Naive thymus-derived CD4-positive, alpha-beta T cell (primary cell): ENCODE data around the gene IPO9. TPM values are rescaled to one million over a fixed set of nuclear protein-coding genes. Genes with fewer than 3 reads are reported as not detected.

Experiments
- ATAC-seq: fragments of 150-1000 bp; cut with Tn5 transposase; 2 replicates; pipeline ENCODE4 v1.10.0; 2021; ENCODE audit warnings: mild to moderate bottlenecking, moderate library complexity
- CTCF ChIA-PET: fragments of 350-600 bp; sonication (Branson Sonifier 250); formaldehyde crosslinking; loops from one replicate; lab custom pipeline; 2021; ENCODE audit warnings: antibody characterized with exemption; lab: Charles Lee
- POLR2A ChIA-PET: fragments of 350-600 bp; sonication (Branson Sonifier 250); formaldehyde crosslinking; loops from one replicate; lab custom pipeline; 2021; ENCODE audit warnings: antibody characterized with exemption, inconsistent platforms; lab: Charles Lee
- DNase-seq, 9 donors: peaks; one replicate each; pipeline versions ENCODE4 v3.0.0 to v3.0.0-alpha.2; 2020 to 2022; ENCODE audit warnings: mixed read lengths in 1 of 9
- H3K27ac ChIP-seq: one replicate; pipeline ENCODE4 v1.7.0; 2013; ENCODE audit warnings: mild to moderate bottlenecking, low read depth, low read length, moderate library complexity
- H3K27me3 ChIP-seq, 2 donors: one replicate each; pipeline ENCODE4 v1.7.0; 2013; ENCODE audit warnings: low read length in 2 of 2, mild to moderate bottlenecking in 2 of 2, moderate library complexity in 2 of 2; ENCODE audit not compliant: control insufficient read depth in 2 of 2, insufficient read depth in 2 of 2
- H3K36me3 ChIP-seq, 3 experiments: 1 replicate in 2 of 3; 2 replicates in 1 of 3; pipeline ENCODE4 v1.7.0; 2013; ENCODE audit warnings: low read length in 3 of 3, mild to moderate bottlenecking in 3 of 3, moderate library complexity in 1 of 3; ENCODE audit not compliant: insufficient read depth in 3 of 3, control insufficient read depth in 2 of 3
- H3K4me1 ChIP-seq, 2 donors: one replicate each; pipeline ENCODE4 v1.7.0; 2013; ENCODE audit warnings: low read length in 2 of 2, mild to moderate bottlenecking in 2 of 2, moderate library complexity in 1 of 2; ENCODE audit not compliant: control insufficient read depth in 2 of 2, insufficient read depth in 2 of 2
- H3K4me3 ChIP-seq: 2 replicates; pipeline ENCODE4 v1.7.0; 2013; ENCODE audit warnings: mild to moderate bottlenecking, low read length
- H3K9me3 ChIP-seq, 3 experiments: 1 replicate in 2 of 3; 2 replicates in 1 of 3; pipeline ENCODE4 v1.7.0; 2013; ENCODE audit warnings: low read length in 3 of 3; ENCODE audit not compliant: control insufficient read depth in 2 of 3
- H3K27ac Mint-ChIP-seq, 9 donors: one replicate each; pipeline ENCODE4 v1.8.0; 2020 to 2022; ENCODE audit warnings: mixed read lengths in 9 of 9, mild to moderate bottlenecking in 8 of 9, moderate library complexity in 5 of 9, inconsistent platforms in 2 of 9
- H3K27me3 Mint-ChIP-seq, 5 donors: one replicate each; pipeline ENCODE4 v1.8.0; 2021 to 2022; ENCODE audit warnings: mixed read lengths in 5 of 5, mild to moderate bottlenecking in 1 of 5
- H3K36me3 Mint-ChIP-seq, 5 donors: one replicate each; pipeline ENCODE4 v1.8.0; 2020 to 2022; ENCODE audit warnings: mixed read lengths in 5 of 5, mild to moderate bottlenecking in 3 of 5, inconsistent platforms in 1 of 5
- H3K4me1 Mint-ChIP-seq, 7 donors: one replicate each; pipeline ENCODE4 v1.8.0; 2020 to 2022; ENCODE audit warnings: mixed read lengths in 7 of 7, mild to moderate bottlenecking in 3 of 7, inconsistent platforms in 1 of 7
- H3K4me3 Mint-ChIP-seq, 10 donors: one replicate each; pipeline ENCODE4 v1.8.0; 2020 to 2022; ENCODE audit warnings: mild to moderate bottlenecking in 10 of 10, mixed read lengths in 10 of 10, moderate library complexity in 6 of 10, inconsistent platforms in 2 of 10
- H3K9me3 Mint-ChIP-seq, 11 donors: one replicate each; pipeline ENCODE4 v1.8.0; 2020 to 2022; ENCODE audit warnings: mixed read lengths in 11 of 11, mild to moderate bottlenecking in 4 of 11, inconsistent platforms in 1 of 11, moderate library complexity in 1 of 11
- intact Hi-C, 2 donors: fragments of 100-400 bp; cut with micrococcal nuclease; formaldehyde crosslinking; loops; one replicate each; pipeline ENCODE4 v1.15.1; 2023
- polyA plus RNA-seq, 2 donors: library from polyadenylated mRNA; unstranded; fragments of 300-500 nt; fragmentation: Illumina TruSeq; gene quantifications; one replicate each; pipeline ENCODE4 v1.2.3, GENCODE V29; 2021
- total RNA-seq, 6 experiments: library from RNA in 5 of 6; stranded (reverse) in 5 of 6; gene quantifications; 1 replicate in 5 of 6; 2 replicates in 1 of 6; pipeline ENCODE4 v1.2.3 and lab custom pipeline; 2021 to 2026

IPO9 gene
- total and polyA plus RNA-seq, 7 experiments from 2014 or later: 20.8 to 55.3 (median 29.8) TPM

DNA sequence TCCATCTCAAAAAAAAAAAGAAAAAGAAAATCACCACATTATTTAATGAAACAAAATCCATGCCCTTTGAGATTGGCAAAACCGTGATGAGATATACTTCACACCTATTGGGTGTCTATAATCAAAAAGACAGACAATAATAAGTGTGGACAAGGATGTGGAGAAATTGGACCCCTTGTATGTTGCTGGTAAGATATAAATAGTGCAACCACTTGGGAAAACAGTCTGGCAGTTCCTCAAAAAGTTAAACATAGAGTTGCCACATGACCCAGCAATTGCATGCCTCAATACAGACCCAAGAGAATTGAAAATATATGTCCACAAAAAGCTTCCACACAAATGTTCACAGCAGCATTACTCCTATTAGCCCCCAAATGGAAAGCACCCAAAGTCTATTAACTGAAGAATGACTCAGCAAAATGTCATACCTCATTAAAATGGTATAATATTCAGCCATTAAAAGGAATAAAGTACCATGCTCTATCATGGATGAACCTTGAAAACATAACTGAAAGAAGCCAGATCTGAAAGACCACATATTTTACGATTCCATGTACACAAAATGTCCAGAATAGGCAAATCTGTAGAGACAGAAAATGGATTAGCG lies 93.1 kb downstream of the IPO9 start:
- Mint-ChIP-seq H3K4me3 (no peak overlapping the region), H3K27ac (no peak overlapping the region), H3K9me3 (peaks cover 0 to 4% (median 0%) of the 10 kb centered on the region in 11 donors), H3K27me3 (peaks cover 0 to 21% (median 9%) of the 10 kb centered on the region in 5 donors), H3K4me1 (no peaks in the 10 kb centered on the region), H3K36me3 (no peaks in the 10 kb centered on the region)
- Histone ChIP-seq H3K36me3 (no peaks in the 10 kb centered on the region), H3K4me1 (no peaks in the 10 kb centered on the region), H3K27me3 (no peaks in the 10 kb centered on the region), H3K9me3 (no peaks in the 10 kb centered on the region), H3K4me3 (no peak overlapping the region), H3K27ac (no peak overlapping the region)
- intact Hi-C loops: no loop called here
- no peak for DNase-seq
- ATAC-seq: no peak
- ChIA-PET CTCF (interaction anchor here (0.5 to 0.6 kb wide), 2 partner anchors 12 to 432 kb away, joined by 3 read pairs; no protein-coding TSS in a partner anchor), POLR2A (no interaction called here)

DNA sequence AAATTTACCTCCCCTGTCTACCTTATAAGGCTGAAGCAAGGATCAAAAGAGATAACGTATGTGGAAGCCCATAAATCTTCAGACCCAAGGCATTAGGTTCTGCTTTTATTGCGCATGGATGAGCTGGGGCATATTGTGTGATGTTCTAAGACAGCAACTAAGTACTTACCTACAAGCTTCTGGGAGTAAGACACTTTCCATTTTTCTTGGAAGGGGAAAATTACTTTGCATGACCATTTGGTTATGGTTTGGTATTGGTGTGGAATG lies 96.3 kb downstream of the IPO9 start:
- ChIA-PET CTCF (interaction anchor here (0.9 kb wide), 1 partner anchor 19 kb away, joined by 3 read pairs; no protein-coding TSS in a partner anchor), POLR2A (no interaction called here)
- Histone ChIP-seq H3K27ac (no peak overlapping the region), H3K4me3 (no peak overlapping the region), H3K4me1 (no peaks in the 10 kb centered on the region), H3K9me3 (no peaks in the 10 kb centered on the region), H3K27me3 (no peaks in the 10 kb centered on the region), H3K36me3 (no peaks in the 10 kb centered on the region)
- intact Hi-C loops: no loop called here
- Mint-ChIP-seq H3K36me3 (no peaks in the 10 kb centered on the region), H3K4me1 (no peaks in the 10 kb centered on the region), H3K9me3 (peaks cover 0 to 4% (median 0%) of the 10 kb centered on the region in 11 donors), H3K4me3 (no peak overlapping the region), H3K27me3 (peaks cover 0 to 17% (median 7%) of the 10 kb centered on the region in 5 donors), H3K27ac (no peak overlapping the region)
- DNase-seq: no peak
- no peak for ATAC-seq

DNA sequence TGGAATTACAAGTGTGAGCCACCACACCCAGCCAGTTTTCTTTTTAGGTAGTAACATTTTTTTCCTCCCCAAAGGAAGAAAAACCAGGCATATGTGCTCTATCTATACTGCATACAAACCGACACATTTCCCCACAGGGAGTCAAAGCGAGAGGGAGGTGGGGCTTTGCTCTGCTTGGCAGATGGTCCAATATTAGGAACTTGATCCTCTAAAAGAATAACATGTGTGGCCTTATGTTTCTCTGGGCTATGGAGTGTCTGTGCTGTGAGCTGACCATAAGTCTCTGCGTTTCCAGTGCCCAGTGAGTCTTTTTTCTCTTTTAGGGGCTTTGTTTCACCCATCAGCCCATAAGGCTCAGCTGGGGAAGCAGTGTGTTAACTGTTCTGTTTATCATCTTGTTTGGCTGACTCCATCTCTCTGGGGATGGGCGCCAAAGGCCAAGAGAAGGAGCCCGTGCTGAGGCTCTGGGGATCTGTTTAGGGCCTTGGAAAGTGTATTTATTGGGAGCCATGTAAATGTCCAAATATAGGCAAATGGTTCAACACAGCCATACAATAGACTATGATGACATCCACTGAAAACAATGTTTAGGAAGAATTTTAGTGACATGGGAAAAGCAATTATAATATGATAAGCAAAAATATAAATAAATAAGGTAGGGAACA lies 97.2 kb downstream of the IPO9 start:
- H3K9me3 Mint-ChIP-seq: peaks cover 0 to 4% (median 0%) of the 10 kb centered on the region in 11 donors
- H3K36me3 ChIP-seq: no peaks in the 10 kb centered on the region
- POLR2A ChIA-PET: no interaction called here
- CTCF ChIA-PET: no interaction called here
- no peaks in the 10 kb centered on the region for H3K27me3 ChIP-seq
- H3K27me3 Mint-ChIP-seq: peaks cover 0 to 15% (median 7%) of the 10 kb centered on the region in 5 donors
- no peak overlapping the region for H3K4me3 ChIP-seq
- DNase-seq (no peak), ATAC-seq (no peak)
- intact Hi-C loops: no loop called here
- H3K27ac ChIP-seq: no peak overlapping the region
- H3K27ac Mint-ChIP-seq: no peak overlapping the region
- H3K9me3 ChIP-seq: no peaks in the 10 kb centered on the region
- no peak overlapping the region for H3K4me3 Mint-ChIP-seq
- no peaks in the 10 kb centered on the region for H3K4me1 ChIP-seq
- H3K36me3 Mint-ChIP-seq: no peaks in the 10 kb centered on the region
- no peaks in the 10 kb centered on the region for H3K4me1 Mint-ChIP-seq

DNA sequence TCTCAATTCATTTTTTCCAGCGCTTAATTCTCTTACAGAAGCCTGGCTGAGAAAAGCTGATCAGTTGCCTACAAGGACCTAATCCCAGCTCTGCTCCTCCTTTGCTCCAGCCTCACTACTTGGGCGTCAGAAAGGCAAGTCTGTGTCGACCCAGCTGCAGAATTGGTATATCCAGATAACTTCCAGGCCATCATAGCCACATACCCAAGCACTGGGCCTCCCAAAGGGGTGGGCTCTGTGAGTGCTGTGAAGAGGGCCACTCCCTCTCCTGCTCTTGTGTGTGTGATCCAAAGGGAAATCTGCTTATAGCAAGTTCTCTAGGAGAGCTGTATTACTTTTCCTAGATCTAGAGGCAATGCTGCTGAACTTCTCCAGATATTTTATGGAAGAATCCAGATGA lies 99.3 kb downstream of the IPO9 start:
- DNase-seq (no peak), ATAC-seq (no peak)
- ChIA-PET POLR2A (no interaction called here), CTCF (no interaction called here)
- H3K27me3 ChIP-seq: no peaks in the 10 kb centered on the region
- no peaks in the 10 kb centered on the region for H3K4me1 ChIP-seq
- H3K9me3 ChIP-seq: no peaks in the 10 kb centered on the region
- H3K36me3 Mint-ChIP-seq: no peaks in the 10 kb centered on the region
- H3K4me3 Mint-ChIP-seq: no peak overlapping the region
- H3K27me3 Mint-ChIP-seq: peaks cover 0 to 13% (median 0%) of the 10 kb centered on the region in 5 donors
- H3K9me3 Mint-ChIP-seq: peaks cover 0 to 2% (median 0%) of the 10 kb centered on the region in 11 donors
- no peaks in the 10 kb centered on the region for H3K36me3 ChIP-seq
- H3K4me1 Mint-ChIP-seq: no peaks in the 10 kb centered on the region
- no peak overlapping the region for H3K27ac ChIP-seq
- H3K4me3 ChIP-seq: no peak overlapping the region
- no peak overlapping the region for H3K27ac Mint-ChIP-seq
- intact Hi-C loops: no loop called here

DNA sequence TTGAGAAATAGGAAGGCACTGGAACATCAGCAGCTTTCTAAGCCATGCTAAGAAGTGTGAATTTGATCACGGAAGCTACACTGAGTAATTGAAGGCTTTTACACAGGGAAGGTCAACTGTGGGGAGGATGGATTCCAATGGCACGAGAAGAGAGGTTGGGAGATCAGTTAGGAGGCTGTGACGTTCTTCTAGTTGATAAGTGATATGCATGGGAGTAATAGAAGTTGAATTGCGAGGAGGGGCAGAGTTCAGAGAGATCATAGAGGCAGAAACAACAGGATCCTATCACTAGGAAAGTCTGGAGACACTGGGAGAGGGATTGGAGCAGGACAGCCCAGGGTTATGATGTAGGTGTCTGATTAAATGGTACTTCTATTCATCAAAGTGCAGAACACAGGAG lies 101.2 kb downstream of the IPO9 start:
- ATAC-seq (no peak), DNase-seq (no peak)
- Mint-ChIP-seq H3K4me3 (no peak overlapping the region), H3K27ac (no peak overlapping the region), H3K36me3 (no peaks in the 10 kb centered on the region), H3K9me3 (peaks cover 0 to 1% (median 0%) of the 10 kb centered on the region in 11 donors), H3K4me1 (no peaks in the 10 kb centered on the region), H3K27me3 (peaks cover 0 to 21% (median 0%) of the 10 kb centered on the region in 5 donors)
- no peaks in the 10 kb centered on the region for H3K9me3 ChIP-seq
- H3K27ac ChIP-seq: no peak overlapping the region
- intact Hi-C loops: no loop called here
- CTCF ChIA-PET: no interaction called here
- POLR2A ChIA-PET: no interaction called here
- H3K4me1 ChIP-seq: no peaks in the 10 kb centered on the region
- H3K36me3 ChIP-seq: no peaks in the 10 kb centered on the region
- H3K4me3 ChIP-seq: no peak overlapping the region
- no peaks in the 10 kb centered on the region for H3K27me3 ChIP-seq

DNA sequence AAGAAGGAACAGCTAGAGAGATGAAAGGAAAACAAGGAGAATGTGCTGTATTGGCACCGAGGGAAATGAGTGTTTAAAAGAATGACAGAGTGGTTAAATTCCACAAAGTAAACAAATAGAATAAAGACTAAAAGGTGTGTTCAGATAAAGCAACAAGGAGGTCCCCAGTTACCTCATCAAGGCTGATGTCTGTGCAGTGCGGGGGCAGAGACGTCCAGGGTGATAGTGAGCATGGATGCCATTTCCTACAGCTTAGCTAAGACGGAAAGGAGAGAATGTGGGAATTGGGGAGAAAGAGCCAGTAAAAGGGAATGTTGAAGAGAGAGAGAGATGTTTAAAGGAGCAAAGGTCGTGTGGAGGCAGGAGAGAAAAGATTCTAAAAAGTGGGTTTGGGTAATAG lies 101.8 kb downstream of the IPO9 start:
- POLR2A ChIA-PET: no interaction called here
- Histone ChIP-seq H3K27me3 (no peaks in the 10 kb centered on the region), H3K4me3 (no peak overlapping the region), H3K9me3 (no peaks in the 10 kb centered on the region), H3K36me3 (no peaks in the 10 kb centered on the region), H3K27ac (no peak overlapping the region), H3K4me1 (no peaks in the 10 kb centered on the region)
- no peak for DNase-seq
- CTCF ChIA-PET: no interaction called here
- intact Hi-C loops: no loop called here
- no peak for ATAC-seq
- no peak overlapping the region for H3K4me3 Mint-ChIP-seq
- H3K27ac Mint-ChIP-seq: no peak overlapping the region
- no peaks in the 10 kb centered on the region for H3K4me1 Mint-ChIP-seq
- peaks cover 0 to 1% (median 0%) of the 10 kb centered on the region in 11 donors for H3K9me3 Mint-ChIP-seq
- peaks cover 0 to 17% (median 0%) of the 10 kb centered on the region in 5 donors for H3K27me3 Mint-ChIP-seq
- no peaks in the 10 kb centered on the region for H3K36me3 Mint-ChIP-seq
